ENCODE measurements around the gene ZCCHC14.

ZCCHC14 gene

DNA sequence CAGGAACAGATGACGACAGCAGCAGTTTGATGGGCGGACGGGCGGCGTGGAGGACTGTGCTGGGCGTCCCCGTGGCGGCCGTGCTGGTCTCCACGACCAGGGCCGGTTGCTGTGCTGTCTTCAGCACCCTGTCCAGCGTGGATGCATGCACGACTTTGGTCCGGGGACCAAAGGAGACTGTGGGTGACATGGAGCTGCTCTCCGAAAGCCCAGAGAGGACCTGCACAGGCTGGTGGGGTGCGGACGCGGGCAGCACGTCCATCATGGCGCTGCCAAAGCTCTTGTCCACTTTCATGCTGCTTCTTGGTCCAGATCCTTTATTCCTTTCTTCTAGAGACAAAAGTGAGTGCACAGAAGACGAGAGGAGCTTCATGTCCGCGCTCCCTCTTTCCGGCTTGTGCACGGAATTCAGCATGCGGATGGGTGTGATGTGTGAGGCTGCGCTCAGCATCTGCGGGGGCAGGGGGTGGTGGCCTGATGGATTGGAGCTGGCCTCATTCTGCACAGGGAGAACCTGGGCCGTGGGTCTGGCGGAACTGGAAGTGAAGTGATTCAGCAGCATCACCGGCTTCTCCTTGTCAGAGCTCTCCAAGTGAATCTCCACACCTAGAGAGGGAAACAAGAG is 80.3 kb downstream of the ZCCHC14 start:
- TF ChIP-seq, protein P1, sequence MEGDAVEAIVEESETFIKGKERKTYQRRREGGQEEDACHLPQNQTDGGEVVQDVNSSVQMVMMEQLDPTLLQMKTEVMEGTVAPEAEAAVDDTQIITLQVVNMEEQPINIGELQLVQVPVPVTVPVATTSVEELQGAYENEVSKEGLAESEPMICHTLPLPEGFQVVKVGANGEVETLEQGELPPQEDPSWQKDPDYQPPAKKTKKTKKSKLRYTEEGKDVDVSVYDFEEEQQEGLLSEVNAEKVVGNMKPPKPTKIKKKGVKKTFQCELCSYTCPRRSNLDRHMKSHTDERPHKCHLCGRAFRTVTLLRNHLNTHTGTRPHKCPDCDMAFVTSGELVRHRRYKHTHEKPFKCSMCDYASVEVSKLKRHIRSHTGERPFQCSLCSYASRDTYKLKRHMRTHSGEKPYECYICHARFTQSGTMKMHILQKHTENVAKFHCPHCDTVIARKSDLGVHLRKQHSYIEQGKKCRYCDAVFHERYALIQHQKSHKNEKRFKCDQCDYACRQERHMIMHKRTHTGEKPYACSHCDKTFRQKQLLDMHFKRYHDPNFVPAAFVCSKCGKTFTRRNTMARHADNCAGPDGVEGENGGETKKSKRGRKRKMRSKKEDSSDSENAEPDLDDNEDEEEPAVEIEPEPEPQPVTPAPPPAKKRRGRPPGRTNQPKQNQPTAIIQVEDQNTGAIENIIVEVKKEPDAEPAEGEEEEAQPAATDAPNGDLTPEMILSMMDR (IDR thresholded peaks at IDR 0.05; ENCODE audit: insufficient read depth, low read length, poor library complexity, severe bottlenecking): no peak
- Histone ChIP-seq H3K27me3 (replicated peaks; ENCODE audit: control insufficient read depth, insufficient read depth, low read length) (no peaks in the 10 kb centered on the region; the same call in 1 of the 2 replicates), H3K4me3 (replicated peaks; ENCODE audit: low read depth, low read length) (no peak overlapping the region), H3K36me3 (ENCODE audit: control insufficient read depth, insufficient read depth, low read length) (no peaks in the 10 kb centered on the region)
- DNase-seq (ENCODE audit: extremely low read depth, insufficient read length): no peak

DNA sequence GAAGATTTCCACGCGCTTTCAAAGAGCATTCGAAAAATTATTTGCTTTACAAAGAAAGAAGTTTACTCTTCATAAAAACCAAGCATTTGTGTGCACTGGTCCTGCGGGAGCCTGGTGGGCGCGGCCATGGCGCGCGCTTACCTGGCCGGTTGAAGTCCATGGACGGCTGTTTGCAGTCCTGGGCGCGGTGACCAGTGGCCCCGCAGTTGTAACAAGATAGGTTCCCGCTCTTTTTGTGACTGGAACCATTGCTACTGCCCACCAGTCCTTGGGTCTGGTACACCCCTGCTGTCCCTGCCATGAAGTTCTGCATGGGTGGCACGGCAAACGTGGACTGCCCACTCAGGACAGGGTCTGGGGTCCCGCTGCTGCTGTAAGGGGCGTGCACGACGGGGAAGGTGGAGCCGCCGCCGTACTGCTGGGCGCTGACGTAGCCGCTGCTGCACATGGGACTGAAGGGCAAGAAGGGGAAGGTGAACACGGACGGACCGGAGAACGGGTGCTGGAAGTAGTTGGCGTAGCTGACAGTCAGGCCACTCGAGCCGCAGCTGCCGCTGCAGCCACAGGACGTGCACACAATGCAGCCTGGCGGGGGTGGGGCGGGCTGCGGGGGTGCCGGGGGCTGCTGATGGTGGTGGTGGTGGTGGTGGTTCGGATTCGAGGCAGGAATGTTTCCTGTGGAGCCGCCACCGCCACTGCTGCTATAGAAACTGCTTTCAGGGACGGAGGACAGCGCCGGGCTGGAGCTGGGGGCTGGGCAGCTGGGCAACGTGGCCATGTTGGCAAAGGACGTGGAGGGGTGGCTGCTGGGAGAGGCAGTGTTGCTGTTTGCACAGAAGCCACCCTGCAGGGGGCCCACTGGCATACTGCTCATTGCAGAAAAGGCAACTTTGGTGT is 81.2 kb downstream of the ZCCHC14 start:
- Histone ChIP-seq H3K36me3 (ENCODE audit: control insufficient read depth, insufficient read depth, low read length) (no peaks in the 10 kb centered on the region), H3K27me3 (replicated peaks; ENCODE audit: control insufficient read depth, insufficient read depth, low read length) (no peaks in the 10 kb centered on the region; the same call in 1 of the 2 replicates), H3K4me3 (replicated peaks; ENCODE audit: low read depth, low read length) (no peak overlapping the region)
- DNase-seq (ENCODE audit: extremely low read depth, insufficient read length): no peak
- TF ChIP-seq, protein P1 (IDR thresholded peaks at IDR 0.05; ENCODE audit: insufficient read depth, low read length, poor library complexity, severe bottlenecking): no peak

DNA sequence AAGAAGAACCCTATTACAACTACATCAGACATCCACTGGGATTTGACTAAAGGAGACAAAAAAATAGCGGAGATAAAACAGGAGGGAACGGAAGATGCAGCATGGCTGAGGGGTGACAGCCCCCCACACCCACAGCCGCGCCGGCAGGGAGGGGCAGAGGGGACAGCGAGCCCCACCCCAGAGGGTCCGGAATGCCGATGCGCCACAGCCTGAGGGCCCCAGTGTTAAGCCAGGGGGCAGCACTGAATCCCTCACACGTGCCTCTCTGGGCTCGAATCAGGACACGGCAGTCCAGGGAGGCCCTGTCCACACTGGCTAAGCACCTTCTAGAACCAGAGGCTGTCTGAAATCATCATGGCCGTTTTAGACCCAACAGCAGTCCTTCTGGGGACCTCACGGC is 81.9 kb downstream of the ZCCHC14 start:
- no peak for DNase-seq (ENCODE audit: extremely low read depth, insufficient read length)
- TF ChIP-seq, protein P1 (IDR thresholded peaks at IDR 0.05; ENCODE audit: insufficient read depth, low read length, poor library complexity, severe bottlenecking): no peak
- no peaks in the 10 kb centered on the region for H3K36me3 ChIP-seq (ENCODE audit: control insufficient read depth, insufficient read depth, low read length)
- no peak overlapping the region for H3K4me3 ChIP-seq (replicated peaks; ENCODE audit: low read depth, low read length)
- no peaks in the 10 kb centered on the region; the same call in 1 of the 2 replicates for H3K27me3 ChIP-seq (replicated peaks; ENCODE audit: control insufficient read depth, insufficient read depth, low read length)

DNA sequence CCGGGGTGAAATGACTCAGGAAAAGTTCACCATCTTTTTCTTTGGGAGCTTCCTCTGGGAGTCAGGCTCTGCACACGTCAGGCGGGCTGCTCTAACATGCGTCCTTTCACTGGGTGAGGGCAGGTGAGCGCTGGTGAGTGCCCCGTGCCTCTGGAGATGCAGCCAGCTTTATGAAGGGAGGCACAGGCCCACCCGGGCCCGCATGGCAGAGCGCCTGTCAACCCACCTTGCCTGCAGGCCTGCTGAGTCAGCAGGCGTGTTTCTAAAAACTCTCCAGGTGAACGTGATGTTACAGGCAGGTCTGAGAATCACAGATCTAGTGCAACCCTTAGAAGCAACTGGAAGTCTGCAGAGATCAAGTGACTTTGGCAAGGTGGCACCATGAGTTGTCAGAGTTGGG is 82.3 kb downstream of the ZCCHC14 start:
- Histone ChIP-seq H3K4me3 (replicated peaks; ENCODE audit: low read depth, low read length) (no peak overlapping the region), H3K36me3 (ENCODE audit: control insufficient read depth, insufficient read depth, low read length) (no peaks in the 10 kb centered on the region), H3K27me3 (replicated peaks; ENCODE audit: control insufficient read depth, insufficient read depth, low read length) (no peaks in the 10 kb centered on the region; the same call in 1 of the 2 replicates)
- DNase-seq (ENCODE audit: extremely low read depth, insufficient read length): no peak
- TF ChIP-seq, protein P1 (IDR thresholded peaks at IDR 0.05; ENCODE audit: insufficient read depth, low read length, poor library complexity, severe bottlenecking): no peak

DNA sequence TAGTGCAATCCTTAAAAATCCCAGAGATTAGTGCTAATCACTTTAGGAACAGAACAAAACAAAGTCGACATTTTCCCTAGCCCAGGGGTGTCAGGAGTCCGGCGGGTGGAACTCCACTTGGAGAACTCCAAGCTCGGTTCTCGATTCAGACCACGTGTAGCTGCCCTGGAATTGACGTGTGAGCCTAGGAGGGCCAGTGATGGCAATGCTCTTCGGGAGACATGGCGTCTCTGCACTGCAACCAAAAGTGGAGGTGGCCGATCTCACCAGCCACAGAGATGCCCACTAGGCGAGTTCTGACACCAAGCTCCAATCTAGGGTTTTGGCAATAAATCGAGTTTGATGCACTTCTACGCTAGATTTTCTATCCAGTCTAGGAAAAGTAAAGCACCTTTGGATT is 83.0 kb downstream of the ZCCHC14 start:
- TF ChIP-seq, protein P1 (IDR thresholded peaks at IDR 0.05; ENCODE audit: insufficient read depth, low read length, poor library complexity, severe bottlenecking): no peak

More for the DNA sequence above, 83.0 kb downstream of the ZCCHC14 start:
- no peaks in the 10 kb centered on the region for H3K27me3 ChIP-seq (replicated peaks; ENCODE audit: control insufficient read depth, insufficient read depth, low read length)
- H3K4me3 ChIP-seq (replicated peaks; ENCODE audit: low read depth, low read length): no peak overlapping the region
- peaks cover 4% of the 10 kb centered on the region for H3K36me3 ChIP-seq (ENCODE audit: control insufficient read depth, insufficient read depth, low read length)
- DNase-seq (ENCODE audit: extremely low read depth, insufficient read length): no peak

All from GM06990 (cell line).